ENCODE results near the gene ARHGEF12. TPM values are rescaled to one million over a fixed set of nuclear protein-coding genes. Genes with fewer than 3 reads are reported as not detected.

Gene ARHGEF12
- polyA plus RNA-seq, 1 donor (not counting 4 experiments of a cell fraction or from before 2014, with no cell fraction given): 28.8 TPM

- dilution Hi-C loops (cut with MboI; ENCODE audit: extremely low pct_ligation_motif_present, low sequenced_read_pairs): no loop called here
- TF ChIP-seq EZH2 (IDR thresholded peaks at IDR 0.05; ENCODE audit: low read length): no peak
- peaks cover 7% of the 10 kb centered on the region for H3K9me1 ChIP-seq (ENCODE audit: control insufficient read depth, extremely low read depth, insufficient read depth, low read length)
- H3K79me2 ChIP-seq (ENCODE audit: control insufficient read depth, insufficient read depth, low read length): peaks cover 53% of the 10 kb centered on the region
- H3K9me3 ChIP-seq (ENCODE audit: control insufficient read depth, low read depth, low read length): no peaks in the 10 kb centered on the region
- H3K27me3 ChIP-seq (ENCODE audit: control insufficient read depth, extremely low read depth, insufficient read depth, low read length): no peaks in the 10 kb centered on the region
- FAIRE-seq: no peak
- peaks cover 6% of the 10 kb centered on the region for H3K4me1 ChIP-seq (ENCODE audit: control insufficient read depth, extremely low read depth, insufficient read depth, low read length)
- no peak overlapping the region for H3K9ac ChIP-seq (ENCODE audit: control insufficient read depth, extremely low read depth, insufficient read depth, low read length)
- H3K4me3 ChIP-seq (ENCODE audit: control insufficient read depth in 2 of 3, extremely low read depth in 1 of 3, insufficient read depth in 2 of 3, low read depth in 1 of 3, low read length in 3 of 3): no peak overlapping the region
- peaks cover 0 to 3% of the 10 kb centered on the region in 2 experiments for H3K36me3 ChIP-seq (ENCODE audit: control insufficient read depth in 2 of 2, extremely low read depth in 1 of 2, insufficient read depth in 2 of 2, low read length in 2 of 2)
- no peak overlapping the region for H3K27ac ChIP-seq (ENCODE audit: control insufficient read depth, insufficient read depth, low read length)
- DNase-seq (ENCODE audit: low read depth, low spot score): no peak
- no peak overlapping the region for H2AFZ ChIP-seq (ENCODE audit: control insufficient read depth, low read length)
- no peak overlapping the region for H3K4me2 ChIP-seq (ENCODE audit: control insufficient read depth, extremely low read depth, insufficient read depth, low read depth, low read length)
- H4K20me1 ChIP-seq (ENCODE audit: control insufficient read depth, extremely low read depth, insufficient read depth, low read length): peaks cover 16% of the 10 kb centered on the region
These were observed 18.6 kb downstream of the ARHGEF12 start for GRCh38 chr11:120354779-120355178.

GRCh38 chr11:120357620-120358019 is 21.4 kb downstream of the ARHGEF12 start:
- no peak overlapping the region for H3K27ac ChIP-seq (ENCODE audit: control insufficient read depth, insufficient read depth, low read length)
- H3K9me3 ChIP-seq (ENCODE audit: control insufficient read depth, low read depth, low read length): no peaks in the 10 kb centered on the region
- H3K4me1 ChIP-seq (ENCODE audit: control insufficient read depth, extremely low read depth, insufficient read depth, low read length): peaks cover 6% of the 10 kb centered on the region
- DNase-seq (ENCODE audit: low read depth, low spot score) (no peak), FAIRE-seq (no peak)
- peaks cover 20% of the 10 kb centered on the region for H4K20me1 ChIP-seq (ENCODE audit: control insufficient read depth, extremely low read depth, insufficient read depth, low read length)
- peaks cover 52% of the 10 kb centered on the region for H3K79me2 ChIP-seq (ENCODE audit: control insufficient read depth, insufficient read depth, low read length)
- no peak overlapping the region for H3K9ac ChIP-seq (ENCODE audit: control insufficient read depth, extremely low read depth, insufficient read depth, low read length)
- dilution Hi-C loops (cut with MboI; ENCODE audit: extremely low pct_ligation_motif_present, low sequenced_read_pairs): no loop called here
- no peak for TF ChIP-seq CTCF (optimal IDR thresholded peaks at IDR 0.05 in 1 of 3, IDR thresholded peaks at IDR 0.05 in 1 of 3, conservative IDR thresholded peaks at IDR 0.05 in 1 of 3; ENCODE audit: extremely low read depth in 1 of 3, insufficient read depth in 2 of 3, low read length in 3 of 3)
- no peak for TF ChIP-seq EZH2 (IDR thresholded peaks at IDR 0.05; ENCODE audit: low read length)
- no peak overlapping the region for H3K4me2 ChIP-seq (ENCODE audit: control insufficient read depth, extremely low read depth, insufficient read depth, low read depth, low read length)
- peaks cover 0 to 1% of the 10 kb centered on the region in 2 experiments for H3K36me3 ChIP-seq (ENCODE audit: control insufficient read depth in 2 of 2, extremely low read depth in 1 of 2, insufficient read depth in 2 of 2, low read length in 2 of 2)
- no peak overlapping the region for H3K4me3 ChIP-seq (ENCODE audit: control insufficient read depth in 2 of 3, extremely low read depth in 1 of 3, insufficient read depth in 2 of 3, low read depth in 1 of 3, low read length in 3 of 3)
- no peaks in the 10 kb centered on the region for H3K27me3 ChIP-seq (ENCODE audit: control insufficient read depth, extremely low read depth, insufficient read depth, low read length)
- H3K9me1 ChIP-seq (ENCODE audit: control insufficient read depth, extremely low read depth, insufficient read depth, low read length): peaks cover 7% of the 10 kb centered on the region
- H2AFZ ChIP-seq (ENCODE audit: control insufficient read depth, low read length): no peak overlapping the region

- TF ChIP-seq CTCF (optimal IDR thresholded peaks at IDR 0.05 in 1 of 3, IDR thresholded peaks at IDR 0.05 in 1 of 3, conservative IDR thresholded peaks at IDR 0.05 in 1 of 3; ENCODE audit: extremely low read depth in 1 of 3, insufficient read depth in 2 of 3, low read length in 3 of 3) (no peak), EZH2 (IDR thresholded peaks at IDR 0.05; ENCODE audit: low read length) (no peak)
- dilution Hi-C loops (cut with MboI; ENCODE audit: extremely low pct_ligation_motif_present, low sequenced_read_pairs): no loop called here
- Histone ChIP-seq H3K4me3 (ENCODE audit: control insufficient read depth in 2 of 3, extremely low read depth in 1 of 3, insufficient read depth in 2 of 3, low read depth in 1 of 3, low read length in 3 of 3) (no peak overlapping the region), H3K36me3 (ENCODE audit: control insufficient read depth in 2 of 2, extremely low read depth in 1 of 2, insufficient read depth in 2 of 2, low read length in 2 of 2) (no peaks in the 10 kb centered on the region), H3K9ac (ENCODE audit: control insufficient read depth, extremely low read depth, insufficient read depth, low read length) (no peak overlapping the region), H4K20me1 (ENCODE audit: control insufficient read depth, extremely low read depth, insufficient read depth, low read length) (peaks cover 11% of the 10 kb centered on the region), H3K4me1 (ENCODE audit: control insufficient read depth, extremely low read depth, insufficient read depth, low read length) (peaks cover 11% of the 10 kb centered on the region), H2AFZ (ENCODE audit: control insufficient read depth, low read length) (no peak overlapping the region), H3K27ac (ENCODE audit: control insufficient read depth, insufficient read depth, low read length) (no peak overlapping the region), H3K9me3 (ENCODE audit: control insufficient read depth, low read depth, low read length) (no peaks in the 10 kb centered on the region), H3K79me2 (ENCODE audit: control insufficient read depth, insufficient read depth, low read length) (peaks cover 44% of the 10 kb centered on the region), H3K4me2 (ENCODE audit: control insufficient read depth, extremely low read depth, insufficient read depth, low read depth, low read length) (no peak overlapping the region), H3K9me1 (ENCODE audit: control insufficient read depth, extremely low read depth, insufficient read depth, low read length) (peaks cover 3% of the 10 kb centered on the region), H3K27me3 (ENCODE audit: control insufficient read depth, extremely low read depth, insufficient read depth, low read length) (no peaks in the 10 kb centered on the region)
- DNase-seq (ENCODE audit: low read depth, low spot score) (no peak), FAIRE-seq (no peak)
These were observed 22.5 kb downstream of the ARHGEF12 start for GRCh38 chr11:120358729-120359128.
